Suprapubic skin (tissue), 4 donors: ENCODE data around the gene GET3. TPM values are rescaled to one million over a fixed set of nuclear protein-coding genes. Genes with fewer than 3 reads are reported as not detected.

Source experiments
- DNase-seq, 2 donors: peaks; one replicate each; pipeline ENCODE4 v3.0.0-alpha.2; 2019; ENCODE audit warnings: low spot score in 2 of 2
- H3K27ac ChIP-seq: fragments of 200-600 bp; sonication (generic); one replicate; pipeline ENCODE4 v1.5.1; 2019
- H3K27me3 ChIP-seq: fragments of 200-600 bp; sonication (generic); one replicate; pipeline ENCODE4 v1.5.1; 2019
- H3K36me3 ChIP-seq: fragments of 200-600 bp; sonication (generic); one replicate; pipeline ENCODE4 v1.5.1; 2019
- H3K4me1 ChIP-seq: fragments of 200-600 bp; sonication (generic); one replicate; pipeline ENCODE4 v1.5.1; 2019
- H3K4me3 ChIP-seq: fragments of 200-600 bp; sonication (generic); one replicate; pipeline ENCODE4 v1.5.1; 2019; ENCODE audit warnings: mild to moderate bottlenecking
- H3K9me3 ChIP-seq: fragments of 200-600 bp; sonication (generic); one replicate; pipeline ENCODE4 v1.5.1; 2019
- CTCF ChIP-seq, 2 donors: fragments of 200-600 bp in 1 of 2; fragments of 450-650 bp in 1 of 2; sonication (generic) in 1 of 2; IDR thresholded peaks; one replicate each; pipeline ENCODE4 v1.5.1; 2016 to 2019; ENCODE audit warnings: antibody characterized with exemption in 2 of 2, mild to moderate bottlenecking in 1 of 2, moderate library complexity in 1 of 2
- EP300 ChIP-seq: sonication (generic); formaldehyde crosslinking; IDR thresholded peaks from one replicate; pipeline ENCODE4 v1.6.1; 2017; ENCODE audit warnings: antibody characterized with exemption
- POLR2A ChIP-seq, 2 donors: fragments of 450-650 bp; IDR thresholded peaks; one replicate each; pipeline ENCODE4 v1.6.1; 2017; ENCODE audit warnings: antibody characterized with exemption in 2 of 2, mild to moderate bottlenecking in 2 of 2, moderate library complexity in 2 of 2
- POLR2AphosphoS5 ChIP-seq, 3 donors: sonication (generic); formaldehyde crosslinking; IDR thresholded peaks; one replicate each; pipeline ENCODE4 v1.6.1; 2017; ENCODE audit warnings: antibody characterized with exemption in 3 of 3
- WGBS: methylation state at CpG from one replicate; pipeline ENCODE4 v1.1.5; 2018; 5-methylcytosine and 5-hydroxymethylcytosine counted together
- total RNA-seq, 4 donors: library from RNA; depleted of rRNA; stranded (reverse); fragments of >200 nt; gene quantifications; one replicate each; pipeline ENCODE4 v1.1.0, GENCODE V29; 2016

The GET3 gene
- total RNA-seq, 4 donors from 2014 or later: 26.2 to 63.6 (median 56.9) TPM

- no peak for TF ChIP-seq POLR2AphosphoS5 (IDR thresholded peaks at IDR 0.05)
- no peak for TF ChIP-seq POLR2A (IDR thresholded peaks at IDR 0.05)
- TF ChIP-seq EP300: no peak
- no peak for TF ChIP-seq CTCF (IDR thresholded peaks at IDR 0.05)
- Histone ChIP-seq H3K27ac (no peak overlapping the region), H3K4me3 (no peak overlapping the region), H3K9me3 (no peaks in the 10 kb centered on the region), H3K27me3 (no peaks in the 10 kb centered on the region), H3K36me3 (peaks cover 66% of the 10 kb centered on the region), H3K4me1 (peaks cover 14% of the 10 kb centered on the region)
- WGBS: 87% methylated on average over 10 of the region's 22 CpGs
- DNase-seq: no peak
Observed at GRCh38 chr19:12745166-12745897, 8.0 kb downstream of the GET3 start.

GRCh38 chr19:12748489-12748888, 11.2 kb downstream of the GET3 start:
- WGBS: 70% methylated on average over 2 of the region's 6 CpGs
- Histone ChIP-seq H3K27ac (no peak overlapping the region), H3K9me3 (no peaks in the 10 kb centered on the region), H3K4me3 (no peak overlapping the region), H3K27me3 (peaks cover 8% of the 10 kb centered on the region), H3K36me3 (peaks cover 41% of the 10 kb centered on the region), H3K4me1 (peaks cover 20% of the 10 kb centered on the region)
- DNase-seq: no peak
- TF ChIP-seq CTCF (IDR thresholded peaks at IDR 0.05) (no peak), POLR2A (IDR thresholded peaks at IDR 0.05) (no peak), POLR2AphosphoS5 (IDR thresholded peaks at IDR 0.05) (no peak), EP300 (no peak)

- no peak for TF ChIP-seq EP300
- no peak for TF ChIP-seq CTCF (IDR thresholded peaks at IDR 0.05)
- peak in 1 of 3 donors; percentile 4 for TF ChIP-seq POLR2AphosphoS5 (IDR thresholded peaks at IDR 0.05)
- TF ChIP-seq POLR2A (IDR thresholded peaks at IDR 0.05): no peak
- DNase-seq: no peak
- Histone ChIP-seq H3K27me3 (peaks cover 8% of the 10 kb centered on the region), H3K4me3 (peak overlapping the region; percentile 28), H3K36me3 (peaks cover 34% of the 10 kb centered on the region), H3K27ac (peak overlapping the region; percentile 85), H3K4me1 (peaks cover 20% of the 10 kb centered on the region), H3K9me3 (no peaks in the 10 kb centered on the region)
- 20% methylated on average over 18 of the region's 24 CpGs for whole genome bisulfite sequencing
Observed at GRCh38 chr19:12749938-12750521, 12.7 kb downstream of the GET3 start.

- Histone ChIP-seq H3K4me3 (no peak overlapping the region), H3K27ac (peak overlapping the region; percentile 85), H3K36me3 (peaks cover 26% of the 10 kb centered on the region), H3K4me1 (peaks cover 20% of the 10 kb centered on the region), H3K27me3 (peaks cover 8% of the 10 kb centered on the region), H3K9me3 (no peaks in the 10 kb centered on the region)
- no peak for DNase-seq
- no peak for TF ChIP-seq POLR2AphosphoS5 (IDR thresholded peaks at IDR 0.05)
- TF ChIP-seq CTCF (IDR thresholded peaks at IDR 0.05): no peak
- no peak for TF ChIP-seq EP300
- TF ChIP-seq POLR2A (IDR thresholded peaks at IDR 0.05): no peak
- WGBS: 64% methylated on average over 9 of the region's 9 CpGs
Observed at GRCh38 chr19:12750851-12751250, 13.6 kb downstream of the GET3 start.

- Histone ChIP-seq H3K27ac (peak within 1 kb of the TSS; percentile 85), H3K27me3 (peaks cover 8% of the 10 kb centered on the region), H3K36me3 (peaks cover 18% of the 10 kb centered on the region), H3K9me3 (no peaks in the 10 kb centered on the region), H3K4me1 (peaks cover 20% of the 10 kb centered on the region), H3K4me3 (no peak within 1 kb of the TSS)
- DNase-seq: no peak
- 32% methylated on average over 14 of the region's 14 CpGs for WGBS
- TF ChIP-seq EP300: no peak
- TF ChIP-seq POLR2AphosphoS5 (IDR thresholded peaks at IDR 0.05): no peak
- TF ChIP-seq POLR2A (IDR thresholded peaks at IDR 0.05): no peak
- TF ChIP-seq CTCF (IDR thresholded peaks at IDR 0.05): no peak
Observed at GRCh38 chr19:12751635-12752034, 14.3 kb downstream of the GET3 start, which contains the start of gene BEST2. BEST2 (plus strand) TSS chr19:12751791; CDS start chr19:12752593, 802 bp downstream.
